DMS53 (cell line): Measurements from ENCODE around the gene TIMP2.
"Not testable (repeated sequence)": the region's sequence is repeated elsewhere in the genome, so short reads cannot be mapped to it uniquely, and the experiment has no call there.

Experiments
- DNase-seq: peaks from one replicate; lab custom pipeline; 2025; lab: John Stamatoyannopoulos, UW

The TIMP2 gene

DNA sequence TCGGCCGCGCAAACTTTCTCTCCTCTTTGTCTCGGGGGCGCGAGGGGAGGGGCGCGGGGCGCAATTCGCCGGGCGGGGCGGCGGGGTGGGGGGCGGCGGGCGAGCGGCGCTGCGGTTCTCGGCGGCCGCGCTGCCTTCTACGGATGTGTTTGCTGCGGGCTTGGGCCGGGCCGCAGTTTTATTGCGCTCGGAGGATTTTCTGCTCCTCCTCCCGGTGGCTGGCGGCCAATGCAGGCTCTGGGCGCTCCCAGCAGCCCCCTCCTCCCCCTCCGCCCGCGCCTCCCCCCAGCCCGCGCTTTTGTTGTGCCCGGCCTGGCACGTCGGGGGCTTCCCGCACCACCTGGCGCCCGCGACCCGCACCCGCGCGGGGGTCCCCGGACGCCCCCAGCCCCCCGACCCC, at the start of gene TIMP2:
Gene TIMP2, minus strand, starts transcription at position 154 of the 400 bp plus-strand sequence. CDS start 299 bp downstream, outside the sequence.
- DNase-seq: peak; percentile 90

- DNase-seq: no peak
Observed at GRCh38 chr17:78973792-78974520, 48.8 kb upstream of the TIMP2 start.

GRCh38 chr17:78973196-78973595, 48.0 kb upstream of the TIMP2 start:
- no peak for DNase-seq

DNA sequence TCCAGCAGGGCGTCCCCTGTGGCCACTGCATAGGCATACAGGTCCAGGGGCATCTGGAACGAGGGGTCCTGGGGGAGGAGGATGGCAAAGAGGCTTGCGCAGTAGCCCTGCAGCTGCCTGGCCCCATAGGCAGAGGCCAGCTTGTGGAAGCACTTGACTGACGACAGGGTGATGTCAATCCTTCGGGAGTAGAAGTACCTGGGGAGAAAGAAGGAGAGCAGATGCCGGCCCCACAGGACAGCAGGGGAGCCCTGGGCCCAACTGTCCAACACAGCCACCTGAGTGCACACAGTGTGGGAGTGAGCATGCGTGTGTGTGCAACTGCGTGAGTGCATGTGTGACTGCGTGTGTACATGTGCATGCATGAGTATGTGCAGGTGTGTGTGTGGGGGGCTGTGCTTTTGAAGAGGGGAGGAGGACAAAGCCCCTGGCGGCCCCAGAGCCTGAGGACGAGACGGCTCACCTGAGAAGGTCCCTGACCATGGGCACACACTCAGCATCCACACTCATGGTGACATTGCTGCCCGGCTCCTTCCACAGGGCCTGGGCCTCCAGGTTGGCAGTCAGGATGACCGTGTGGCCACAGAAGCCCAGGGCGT, 47.4 kb upstream of the TIMP2 start:
- peak; percentile 31 for DNase-seq

DNA sequence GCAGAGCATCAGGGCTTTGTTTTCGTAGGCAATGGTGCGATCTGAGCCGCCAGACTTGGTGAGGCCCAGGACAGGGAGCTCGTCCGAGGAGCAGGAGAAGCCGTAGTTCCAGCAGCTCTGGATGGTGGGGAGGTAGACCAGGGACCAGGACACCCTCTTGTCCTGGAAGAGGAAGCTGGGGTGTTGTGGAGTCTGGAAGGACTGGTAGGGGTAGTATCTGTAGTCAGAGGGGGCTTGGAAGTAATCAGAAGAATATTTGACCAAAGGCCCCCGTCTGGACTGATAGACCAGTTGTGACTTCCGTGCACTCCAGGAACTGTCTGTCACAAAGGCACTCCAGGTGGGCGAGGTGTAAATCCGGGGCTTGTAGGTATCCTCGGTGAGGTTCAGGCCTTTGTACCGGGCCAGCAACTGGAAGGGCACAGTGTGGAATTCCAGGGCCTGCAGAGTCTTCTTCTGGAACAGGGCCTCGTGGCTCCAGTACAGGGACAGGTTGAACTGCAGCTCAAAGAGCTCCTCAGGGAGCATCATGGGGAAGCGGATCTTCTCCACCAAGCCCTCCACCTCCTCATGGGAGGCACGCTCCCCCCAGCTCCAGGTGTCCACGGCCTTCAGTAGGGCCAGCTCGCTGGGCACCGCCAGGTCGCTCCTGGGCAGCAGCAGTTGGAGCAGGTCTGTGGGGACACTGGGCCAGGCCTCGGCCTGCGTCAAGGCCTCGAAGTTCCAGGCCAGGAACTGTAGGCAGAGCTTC, 46.7 kb upstream of the TIMP2 start:
- DNase-seq: no peak

DNA sequence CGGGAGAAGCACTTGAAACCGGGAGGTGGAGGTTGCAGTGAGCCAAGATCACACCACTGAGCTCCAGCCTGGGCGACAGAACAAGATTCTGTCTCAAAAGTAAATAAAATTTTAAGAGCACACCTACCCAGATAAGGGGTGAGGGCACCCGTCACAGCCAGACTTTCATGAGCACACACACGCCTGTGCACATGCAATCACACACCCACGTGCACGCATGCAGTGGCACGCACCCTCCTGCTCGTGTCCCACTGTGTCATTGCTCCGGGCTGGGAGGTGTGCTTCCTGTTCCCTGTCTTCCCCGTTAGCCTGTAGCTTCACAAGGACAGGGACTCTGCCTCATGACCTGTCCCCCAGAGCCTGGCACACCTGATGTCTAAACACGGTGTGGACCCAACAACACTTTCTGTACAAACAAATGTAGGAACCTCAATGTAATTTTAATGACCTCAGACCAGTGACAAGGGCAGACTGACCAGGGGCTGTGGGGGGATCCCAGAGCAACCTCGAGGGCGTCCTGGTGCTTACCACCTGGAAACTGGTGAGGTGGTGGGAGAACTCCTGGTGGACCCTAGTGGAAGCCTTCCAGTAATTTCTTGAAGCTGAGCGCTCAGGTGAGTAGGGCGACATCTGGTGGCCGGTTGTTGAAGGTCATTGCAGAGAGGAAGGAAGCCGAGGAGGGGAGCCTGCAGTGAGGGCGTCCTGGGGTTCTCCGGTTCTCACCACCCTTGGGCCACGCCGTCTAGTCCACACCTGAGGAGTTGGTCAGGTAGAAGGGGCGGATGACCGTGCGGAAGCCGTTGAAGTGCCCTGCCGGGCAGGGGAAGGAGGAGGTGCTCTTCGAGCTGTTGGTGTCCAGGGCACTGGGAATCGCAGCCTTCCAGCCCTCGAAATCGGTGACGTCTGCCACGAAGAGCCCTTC, 45.9 kb upstream of the TIMP2 start:
- DNase-seq: peak; percentile 82

DNA sequence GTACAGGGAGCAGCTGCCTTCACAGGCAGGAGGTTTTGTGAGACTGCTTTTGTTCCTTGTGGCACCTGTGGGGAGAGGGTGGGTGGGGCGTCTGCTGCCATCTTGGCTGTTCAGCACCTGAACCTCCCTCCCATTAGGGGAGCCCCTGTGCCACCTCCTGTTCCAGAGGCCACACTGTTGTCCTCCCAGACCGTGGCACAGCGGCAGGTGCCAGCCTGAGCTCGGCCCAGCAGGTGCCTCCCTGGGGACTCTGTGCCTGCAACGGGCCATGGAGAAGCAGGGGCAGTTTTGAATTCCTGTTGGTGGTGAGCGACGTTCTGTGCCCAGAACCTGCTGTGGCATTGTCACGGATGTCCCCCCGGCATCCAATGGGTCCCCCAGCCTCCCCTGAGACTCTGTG, 44.7 kb upstream of the TIMP2 start:
- no peak for DNase-seq

GRCh38 chr17:78967782-78968362, 42.7 kb upstream of the TIMP2 start:
- DNase-seq: no peak

GRCh38 chr17:78966910-78967600, 41.9 kb upstream of the TIMP2 start:
- no peak for DNase-seq

GRCh38 chr17:78966123-78966813, 41.1 kb upstream of the TIMP2 start:
- DNase-seq: no peak

DNA sequence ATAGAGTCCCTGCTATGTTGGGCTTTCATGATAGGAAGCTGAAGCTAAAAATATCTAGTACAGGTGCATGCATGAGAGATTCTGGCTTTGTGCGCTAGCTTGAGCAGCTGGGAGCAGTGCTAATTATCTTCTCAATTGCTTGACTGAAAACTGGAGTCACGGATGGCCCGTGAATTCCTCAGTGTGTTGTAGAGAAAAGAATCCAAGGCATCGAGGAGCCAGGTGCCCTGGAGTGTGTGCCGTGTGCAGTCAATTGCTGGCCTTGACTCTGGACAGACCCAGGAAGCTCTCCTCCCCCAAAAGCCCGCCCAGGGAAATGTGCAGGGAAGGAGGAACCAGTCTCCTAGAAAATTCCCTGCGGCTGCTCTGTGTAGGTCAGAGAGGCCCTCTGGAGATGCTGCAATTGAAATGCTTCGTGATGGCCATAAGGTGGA, 40.3 kb upstream of the TIMP2 start:
- no peak for DNase-seq

DNA sequence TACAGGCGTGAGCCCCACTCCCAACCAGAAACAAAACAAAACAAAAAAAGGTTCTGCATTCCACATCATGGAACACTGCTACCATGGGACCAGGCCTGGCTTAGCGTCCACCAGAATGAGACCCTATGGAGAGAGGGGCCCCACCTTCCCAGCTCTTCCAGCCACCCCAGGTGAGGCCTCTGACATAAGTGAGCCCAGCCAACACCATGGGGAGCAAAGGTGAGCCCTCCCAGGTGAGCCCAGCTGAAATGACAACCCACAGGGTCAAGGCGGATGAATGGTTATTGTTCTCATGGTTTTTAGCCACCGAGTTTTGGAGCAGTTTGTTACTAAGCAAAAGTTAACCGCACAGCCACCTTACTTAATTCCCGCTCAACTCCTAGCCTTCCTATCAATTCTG, 38.2 kb upstream of the TIMP2 start:
- DNase-seq: no peak

DNA sequence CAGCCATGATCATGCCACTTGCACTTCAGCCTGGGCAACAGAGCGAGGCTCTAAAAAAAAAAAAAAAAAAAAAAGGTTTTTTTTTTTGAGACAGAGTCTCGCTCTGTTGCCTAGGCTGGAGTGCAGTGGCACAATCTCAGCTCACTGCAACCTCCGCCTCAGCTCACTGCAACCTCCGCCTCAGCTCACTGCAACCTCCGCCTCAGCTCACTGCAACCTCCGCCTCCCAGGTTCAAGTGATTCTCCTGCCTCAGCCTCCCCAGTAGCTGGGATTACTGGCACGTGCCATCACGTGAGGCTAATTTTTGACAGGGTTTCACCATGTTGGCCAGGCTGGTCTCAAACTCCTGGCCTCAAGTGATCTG, 37.8 kb upstream of the TIMP2 start:
- DNase-seq: not testable (repeated sequence)

DNA sequence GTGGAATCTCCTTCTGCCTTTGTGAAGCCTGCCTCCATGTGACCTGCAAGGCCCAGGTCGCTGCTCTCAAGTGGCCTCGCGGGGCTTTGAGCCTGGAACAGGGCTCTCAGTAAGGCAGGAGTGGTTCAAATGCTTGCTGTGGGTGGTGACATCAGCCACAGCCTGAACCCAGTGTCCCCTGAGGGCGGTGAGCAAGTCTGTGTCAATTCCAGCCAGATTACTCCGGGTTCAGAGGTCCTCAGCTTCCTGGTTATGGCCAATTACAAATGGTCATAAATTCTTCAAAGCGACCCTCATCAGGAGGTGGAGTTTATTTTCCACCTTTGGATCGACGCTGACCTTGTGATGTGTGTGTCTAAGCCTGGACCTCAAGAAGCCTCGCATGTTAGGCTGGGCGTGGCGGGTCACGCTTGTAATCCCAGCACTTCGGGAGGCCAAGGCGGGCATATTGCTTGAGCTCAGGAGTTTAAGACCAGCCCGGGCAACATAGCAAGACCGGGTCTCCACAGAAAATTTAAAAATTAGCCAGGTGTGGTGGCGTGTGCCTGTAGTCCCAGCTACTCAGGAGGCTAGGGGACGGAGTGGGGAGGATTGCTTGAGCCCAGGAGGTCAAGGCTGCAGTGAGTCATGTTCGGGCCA, 37.3 kb upstream of the TIMP2 start:
- DNase-seq: peak; percentile 41

- DNase-seq: no peak
Observed at GRCh38 chr17:78961571-78961970, 36.4 kb upstream of the TIMP2 start.

- no peak for DNase-seq
Observed at GRCh38 chr17:78960928-78961327, 35.7 kb upstream of the TIMP2 start.

DNA sequence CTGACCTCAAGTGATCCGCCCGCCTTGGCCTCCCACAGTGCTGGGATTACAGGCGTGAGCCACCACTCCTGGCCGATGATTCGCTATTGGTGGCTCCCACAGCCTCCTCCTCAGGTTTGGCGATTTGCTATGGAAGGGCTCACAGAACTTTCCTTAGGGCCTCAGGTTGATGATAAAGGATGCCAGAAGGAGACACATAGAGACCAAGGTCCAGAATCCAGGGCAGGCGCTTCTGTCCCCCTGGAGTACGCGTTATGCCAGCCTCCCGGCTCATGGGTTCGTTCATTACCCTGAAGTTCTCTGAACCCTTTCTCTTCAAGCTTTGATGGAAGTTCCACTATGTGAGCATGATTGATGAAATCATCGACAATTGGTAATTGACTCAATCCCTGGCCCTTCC, 34.6 kb upstream of the TIMP2 start:
- peak; percentile 21 for DNase-seq

GRCh38 chr17:78958641-78959127, 33.5 kb upstream of the TIMP2 start:
- no peak for DNase-seq

- no peak for DNase-seq
Observed at GRCh38 chr17:78957128-78957527, 31.9 kb upstream of the TIMP2 start.

GRCh38 chr17:78956254-78956653, 31.1 kb upstream of the TIMP2 start:
- no peak for DNase-seq
